ENCODE results near the gene ARHGAP9. TPM values are rescaled to one million over a fixed set of nuclear protein-coding genes. Genes with fewer than 3 reads are reported as not detected.

The ARHGAP9 gene
- total RNA-seq, 1 experiment from 2014 or later: 3.6 TPM

DNA sequence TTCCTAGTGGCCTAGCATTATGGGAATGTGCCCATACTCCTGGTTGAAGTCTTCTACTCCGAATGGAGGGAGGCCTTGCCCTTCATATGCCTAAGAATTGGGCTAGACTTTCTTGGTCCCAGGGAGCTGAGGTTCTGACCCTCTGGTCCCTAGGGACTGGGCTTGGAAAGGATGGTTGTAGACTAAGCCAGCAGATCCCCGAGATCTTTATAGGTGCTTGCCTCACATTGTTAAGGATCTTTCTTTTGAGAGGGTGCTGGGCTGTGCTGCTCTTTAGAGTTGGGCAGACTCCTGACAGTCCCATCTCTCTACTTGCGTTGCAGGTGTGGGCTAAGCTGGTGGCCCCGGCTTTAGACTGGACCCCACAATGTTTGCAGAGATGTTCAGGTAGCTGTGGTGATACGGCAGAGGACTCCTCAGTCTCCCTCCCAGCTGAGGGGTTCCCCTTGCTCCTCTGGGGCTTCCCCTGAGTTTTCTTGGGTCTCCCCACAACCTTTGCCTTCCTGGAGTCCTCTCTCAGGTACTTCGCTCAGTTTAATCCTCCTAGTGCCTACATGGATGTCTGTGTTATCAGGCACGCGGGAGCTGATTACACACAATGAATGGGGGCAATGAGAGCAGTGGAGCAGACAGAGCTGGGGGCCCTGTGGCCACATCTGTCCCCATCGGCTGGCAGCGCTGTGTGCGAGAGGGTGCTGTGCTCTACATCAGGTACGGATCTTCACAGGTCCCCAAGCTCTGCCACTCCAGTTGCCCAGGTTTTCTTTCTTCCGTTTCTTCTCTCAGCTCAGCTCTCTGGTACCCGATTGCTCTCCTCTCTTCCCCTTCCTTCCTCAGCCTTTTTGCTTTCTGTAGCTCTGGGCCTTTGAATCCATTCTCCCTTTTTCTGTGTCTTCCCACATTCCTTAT lies 44.3 kb upstream of the ARHGAP9 start:
- Mint-ChIP-seq H3K4me1 (peaks cover 35% of the 10 kb centered on the region), H3K9me3 (no peaks in the 10 kb centered on the region), H3K36me3 (peaks cover 8% of the 10 kb centered on the region), H3K27ac (peak overlapping the region; percentile 93), H3K4me3 (peak overlapping the region; percentile 90), H3K27me3 (ENCODE audit: low read depth) (peaks cover 3% of the 10 kb centered on the region; the same call in 1 of the 2 replicates)
- DNase-seq (ENCODE audit: low spot score) (no peak), ATAC-seq (no peak)
- CTCF ChIA-PET: interaction anchor here (0.7 to 2.3 kb wide), 6 partner anchors 23 to 281 kb away, joined by 3 to 8 read pairs (median 6); partner anchors contain the start of genes DCTN2 and GLI1
- TF ChIP-seq, protein P1, sequence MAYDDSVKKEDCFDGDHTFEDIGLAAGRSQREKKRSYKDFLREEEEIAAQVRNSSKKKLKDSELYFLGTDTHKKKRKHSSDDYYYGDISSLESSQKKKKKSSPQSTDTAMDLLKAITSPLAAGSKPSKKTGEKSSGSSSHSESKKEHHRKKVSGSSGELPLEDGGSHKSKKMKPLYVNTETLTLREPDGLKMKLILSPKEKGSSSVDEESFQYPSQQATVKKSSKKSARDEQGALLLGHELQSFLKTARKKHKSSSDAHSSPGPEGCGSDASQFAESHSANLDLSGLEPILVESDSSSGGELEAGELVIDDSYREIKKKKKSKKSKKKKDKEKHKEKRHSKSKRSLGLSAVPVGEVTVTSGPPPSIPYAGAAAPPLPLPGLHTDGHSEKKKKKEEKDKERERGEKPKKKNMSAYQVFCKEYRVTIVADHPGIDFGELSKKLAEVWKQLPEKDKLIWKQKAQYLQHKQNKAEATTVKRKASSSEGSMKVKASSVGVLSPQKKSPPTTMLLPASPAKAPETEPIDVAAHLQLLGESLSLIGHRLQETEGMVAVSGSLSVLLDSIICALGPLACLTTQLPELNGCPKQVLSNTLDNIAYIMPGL (CRISPR knock-in tag; IDR thresholded peaks at IDR 0.05): no peak
- no peak for TF ChIP-seq RELA (CRISPR knock-in tag; IDR thresholded peaks at IDR 0.05; ENCODE audit: borderline replicate concordance)
- TF ChIP-seq NFYB (CRISPR knock-in tag; conservative IDR thresholded peaks at IDR 0.05; ENCODE audit: low read depth): no peak
- no peak for TF ChIP-seq SOX15 (CRISPR knock-in tag; IDR thresholded peaks at IDR 0.05)
- POLR2A ChIA-PET: interaction anchor here (0.6 to 1.0 kb wide), 2 partner anchors 90 to 995 kb away, joined by 3 read pairs; no protein-coding TSS in a partner anchor

DNA sequence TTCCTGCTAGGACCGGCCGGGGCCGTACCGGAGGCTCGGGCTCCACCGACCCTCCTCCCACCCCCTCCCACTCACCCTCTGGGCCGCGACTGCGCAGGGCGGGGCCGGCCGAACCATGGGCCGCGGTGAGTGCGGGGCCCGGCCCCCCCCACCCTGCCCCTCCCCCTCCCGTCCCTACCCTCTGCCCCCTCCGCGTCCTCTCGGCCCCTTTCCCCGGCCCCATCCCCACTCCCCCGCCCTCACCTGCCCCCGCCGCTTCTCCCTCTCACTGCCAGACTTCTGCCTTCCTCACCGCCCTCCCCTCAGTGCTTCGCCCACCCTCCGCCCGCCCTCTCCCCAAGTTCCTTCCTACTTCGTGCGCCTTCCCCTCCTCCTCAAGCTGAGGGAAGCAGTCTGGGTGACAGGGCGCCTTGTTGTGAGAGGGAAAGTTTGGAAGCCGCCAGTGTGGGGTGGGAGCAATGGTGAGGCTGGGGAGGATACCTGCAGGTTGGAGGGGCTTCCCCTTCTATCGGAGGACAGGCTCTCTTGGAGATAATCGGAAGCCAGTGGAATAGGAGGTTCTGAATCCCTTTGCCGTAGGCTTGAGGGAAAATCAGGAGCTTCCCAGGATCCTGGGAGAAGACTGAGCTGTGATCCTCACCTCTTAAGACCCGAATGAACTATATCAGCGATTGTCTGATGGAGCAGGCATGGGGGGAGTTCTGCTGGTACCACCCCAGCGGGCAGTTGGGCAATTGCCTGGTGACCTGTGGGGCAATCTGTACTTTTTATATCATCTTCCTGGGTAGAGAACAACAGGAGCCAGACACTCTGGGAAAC lies 43.4 kb upstream of the ARHGAP9 start:
- ChIA-PET POLR2A (interaction anchor here (1.0 kb wide), 1 partner anchor 91 kb away, joined by 3 read pairs; no protein-coding TSS in a partner anchor), CTCF (interaction anchor here (0.9 to 2.3 kb wide), 4 partner anchors 60 to 213 kb away, joined by 3 to 8 read pairs (median 4); partner anchors contain the start of gene GLI1)
- ATAC-seq (peak; percentile 0; the same call in 1 of the 2 replicates), DNase-seq (ENCODE audit: low spot score) (peak; percentile 72)
- Mint-ChIP-seq H3K4me3 (peak overlapping the region; percentile 90), H3K27ac (peak overlapping the region; percentile 93), H3K36me3 (peaks cover 10% of the 10 kb centered on the region), H3K27me3 (ENCODE audit: low read depth) (peaks cover 3% of the 10 kb centered on the region; the same call in 1 of the 2 replicates), H3K9me3 (no peaks in the 10 kb centered on the region), H3K4me1 (peaks cover 42% of the 10 kb centered on the region)
- TF ChIP-seq SMAD3 (CRISPR knock-in tag; IDR thresholded peaks at IDR 0.05; ENCODE audit: borderline replicate concordance) (no peak), TEAD4 (CRISPR knock-in tag; IDR thresholded peaks at IDR 0.05) (no peak)
- TF ChIP-seq, protein P2, sequence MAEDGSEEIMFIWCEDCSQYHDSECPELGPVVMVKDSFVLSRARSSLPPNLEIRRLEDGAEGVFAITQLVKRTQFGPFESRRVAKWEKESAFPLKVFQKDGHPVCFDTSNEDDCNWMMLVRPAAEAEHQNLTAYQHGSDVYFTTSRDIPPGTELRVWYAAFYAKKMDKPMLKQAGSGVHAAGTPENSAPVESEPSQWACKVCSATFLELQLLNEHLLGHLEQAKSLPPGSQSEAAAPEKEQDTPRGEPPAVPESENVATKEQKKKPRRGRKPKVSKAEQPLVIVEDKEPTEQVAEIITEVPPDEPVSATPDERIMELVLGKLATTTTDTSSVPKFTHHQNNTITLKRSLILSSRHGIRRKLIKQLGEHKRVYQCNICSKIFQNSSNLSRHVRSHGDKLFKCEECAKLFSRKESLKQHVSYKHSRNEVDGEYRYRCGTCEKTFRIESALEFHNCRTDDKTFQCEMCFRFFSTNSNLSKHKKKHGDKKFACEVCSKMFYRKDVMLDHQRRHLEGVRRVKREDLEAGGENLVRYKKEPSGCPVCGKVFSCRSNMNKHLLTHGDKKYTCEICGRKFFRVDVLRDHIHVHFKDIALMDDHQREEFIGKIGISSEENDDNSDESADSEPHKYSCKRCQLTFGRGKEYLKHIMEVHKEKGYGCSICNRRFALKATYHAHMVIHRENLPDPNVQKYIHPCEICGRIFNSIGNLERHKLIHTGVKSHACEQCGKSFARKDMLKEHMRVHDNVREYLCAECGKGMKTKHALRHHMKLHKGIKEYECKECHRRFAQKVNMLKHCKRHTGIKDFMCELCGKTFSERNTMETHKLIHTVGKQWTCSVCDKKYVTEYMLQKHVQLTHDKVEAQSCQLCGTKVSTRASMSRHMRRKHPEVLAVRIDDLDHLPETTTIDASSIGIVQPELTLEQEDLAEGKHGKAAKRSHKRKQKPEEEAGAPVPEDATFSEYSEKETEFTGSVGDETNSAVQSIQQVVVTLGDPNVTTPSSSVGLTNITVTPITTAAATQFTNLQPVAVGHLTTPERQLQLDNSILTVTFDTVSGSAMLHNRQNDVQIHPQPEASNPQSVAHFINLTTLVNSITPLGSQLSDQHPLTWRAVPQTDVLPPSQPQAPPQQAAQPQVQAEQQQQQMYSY (CRISPR knock-in tag; IDR thresholded peaks at IDR 0.05): peak; percentile 43; the same call in 1 of the 2 replicates

DNA sequence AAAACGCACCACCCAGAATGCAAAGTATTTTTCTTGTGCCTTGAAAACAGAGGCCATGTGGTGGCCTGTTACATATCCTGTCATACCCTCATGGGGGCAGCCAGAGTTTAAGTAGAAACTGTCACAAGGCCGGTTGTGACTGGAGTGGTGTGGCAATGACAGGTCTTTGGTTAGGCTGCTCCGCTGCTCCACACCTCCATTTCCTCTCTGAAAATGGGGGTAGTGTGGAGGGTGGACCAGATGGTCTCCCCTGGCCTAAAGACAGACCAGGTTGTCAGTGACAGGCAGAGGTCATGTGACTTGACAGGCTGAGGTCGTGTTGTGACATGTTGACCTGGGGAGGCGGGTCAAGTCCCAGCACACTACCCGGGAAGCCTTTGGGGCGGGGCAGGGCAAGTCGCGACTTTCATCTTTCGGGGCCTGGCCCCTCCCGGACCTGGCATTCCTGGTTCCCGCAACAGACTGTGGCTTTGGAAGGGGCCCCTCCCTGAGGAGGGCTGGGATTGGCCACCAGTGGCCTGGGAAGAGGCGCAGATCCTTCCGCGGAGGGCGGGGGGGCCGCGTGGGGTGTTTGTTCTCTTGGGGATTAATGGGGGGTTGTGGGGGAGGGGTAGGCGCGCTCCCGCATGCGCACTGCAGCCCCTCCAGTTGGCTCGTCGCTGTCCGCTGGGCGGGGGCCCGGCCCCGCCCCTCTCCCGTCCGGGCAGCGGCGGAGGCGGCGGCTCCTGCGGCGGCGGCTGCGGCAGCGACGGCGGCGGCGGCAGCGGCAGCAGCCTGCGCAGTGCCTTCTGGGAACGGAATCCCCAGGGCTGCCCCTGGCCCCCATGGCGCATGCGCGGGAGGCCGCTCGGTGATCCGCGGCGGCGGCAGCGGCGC lies 42.6 kb upstream of the ARHGAP9 start, which contains the start of gene MBD6:
MBD6 (plus strand) TSS at position 814 of the 876 bp plus-strand sequence. CDS start 1,480 bp downstream, outside the sequence.
- peak within 1 kb of the TSS; percentile 93 for H3K27ac Mint-ChIP-seq
- CTCF ChIA-PET: no interaction called here
- peak; percentile 7 for ATAC-seq
- H3K4me1 Mint-ChIP-seq: peaks cover 42% of the 10 kb centered on the region
- POLR2A ChIA-PET: no interaction called here
- H3K9me3 Mint-ChIP-seq: no peaks in the 10 kb centered on the region
- H3K4me3 Mint-ChIP-seq: peak within 1 kb of the TSS; percentile 96
- peaks cover 17% of the 10 kb centered on the region for H3K36me3 Mint-ChIP-seq
- H3K27me3 Mint-ChIP-seq (ENCODE audit: low read depth): peaks cover 3% of the 10 kb centered on the region; the same call in 1 of the 2 replicates
- DNase-seq (ENCODE audit: low spot score): peak; percentile 85
- peak; percentile 88 for TF ChIP-seq GABPB1 (CRISPR knock-in tag; IDR thresholded peaks at IDR 0.05)
- no peak for TF ChIP-seq NR2C2 (CRISPR knock-in tag; IDR thresholded peaks at IDR 0.05)
- TF ChIP-seq, protein P3, sequence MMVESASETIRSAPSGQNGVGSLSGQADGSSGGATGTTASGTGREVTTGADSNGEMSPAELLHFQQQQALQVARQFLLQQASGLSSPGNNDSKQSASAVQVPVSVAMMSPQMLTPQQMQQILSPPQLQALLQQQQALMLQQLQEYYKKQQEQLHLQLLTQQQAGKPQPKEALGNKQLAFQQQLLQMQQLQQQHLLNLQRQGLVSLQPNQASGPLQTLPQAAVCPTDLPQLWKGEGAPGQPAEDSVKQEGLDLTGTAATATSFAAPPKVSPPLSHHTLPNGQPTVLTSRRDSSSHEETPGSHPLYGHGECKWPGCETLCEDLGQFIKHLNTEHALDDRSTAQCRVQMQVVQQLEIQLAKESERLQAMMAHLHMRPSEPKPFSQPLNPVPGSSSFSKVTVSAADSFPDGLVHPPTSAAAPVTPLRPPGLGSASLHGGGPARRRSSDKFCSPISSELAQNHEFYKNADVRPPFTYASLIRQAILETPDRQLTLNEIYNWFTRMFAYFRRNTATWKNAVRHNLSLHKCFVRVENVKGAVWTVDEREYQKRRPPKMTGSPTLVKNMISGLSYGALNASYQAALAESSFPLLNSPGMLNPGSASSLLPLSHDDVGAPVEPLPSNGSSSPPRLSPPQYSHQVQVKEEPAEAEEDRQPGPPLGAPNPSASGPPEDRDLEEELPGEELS (CRISPR knock-in tag; IDR thresholded peaks at IDR 0.05): peak; percentile 70
- TF ChIP-seq, protein P4, sequence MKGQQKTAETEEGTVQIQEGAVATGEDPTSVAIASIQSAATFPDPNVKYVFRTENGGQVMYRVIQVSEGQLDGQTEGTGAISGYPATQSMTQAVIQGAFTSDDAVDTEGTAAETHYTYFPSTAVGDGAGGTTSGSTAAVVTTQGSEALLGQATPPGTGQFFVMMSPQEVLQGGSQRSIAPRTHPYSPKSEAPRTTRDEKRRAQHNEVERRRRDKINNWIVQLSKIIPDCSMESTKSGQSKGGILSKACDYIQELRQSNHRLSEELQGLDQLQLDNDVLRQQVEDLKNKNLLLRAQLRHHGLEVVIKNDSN (CRISPR knock-in tag; IDR thresholded peaks at IDR 0.05): peak; percentile 92
- TF ChIP-seq, protein P5, sequence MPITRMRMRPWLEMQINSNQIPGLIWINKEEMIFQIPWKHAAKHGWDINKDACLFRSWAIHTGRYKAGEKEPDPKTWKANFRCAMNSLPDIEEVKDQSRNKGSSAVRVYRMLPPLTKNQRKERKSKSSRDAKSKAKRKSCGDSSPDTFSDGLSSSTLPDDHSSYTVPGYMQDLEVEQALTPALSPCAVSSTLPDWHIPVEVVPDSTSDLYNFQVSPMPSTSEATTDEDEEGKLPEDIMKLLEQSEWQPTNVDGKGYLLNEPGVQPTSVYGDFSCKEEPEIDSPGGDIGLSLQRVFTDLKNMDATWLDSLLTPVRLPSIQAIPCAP (CRISPR knock-in tag; IDR thresholded peaks at IDR 0.05): no peak
- TF ChIP-seq IRF2 (CRISPR knock-in tag; IDR thresholded peaks at IDR 0.05; ENCODE audit: borderline replicate concordance, low read depth): no peak
- no peak for TF ChIP-seq JUN (CRISPR knock-in tag; IDR thresholded peaks at IDR 0.05)
- no peak for TF ChIP-seq TP53 (CRISPR knock-in tag; IDR thresholded peaks at IDR 0.05)
